GM12878 (cell line): Measurements from ENCODE around the gene PRKG1. TPM values are rescaled to one million over a fixed set of nuclear protein-coding genes. Genes with fewer than 3 reads are reported as not detected.
"Not testable (repeated sequence)": the region's sequence is repeated elsewhere in the genome, so short reads cannot be mapped to it uniquely, and the experiment has no call there.

Experiments
- ATAC-seq: fragments of 200-7000 bp; cut with Tn5 transposase; 3 replicates; pipeline ENCODE4 v1.9.1; 2020; ENCODE audit warnings: mild to moderate bottlenecking, moderate library complexity
- BruUV-seq: library from RNA; stranded (reverse); fragments of 400-500 nt; replicated peaks from 2 replicates; lab custom pipeline; 2021; lab: Mats Ljungman, UMichigan
- CTCF ChIA-PET: fragments of 300-600 bp; sonication (Branson Sonifier 250); formaldehyde crosslinking; extraction: SDS; loops from one replicate; lab custom pipeline; 2021; ENCODE audit warnings: inconsistent platforms; lab: Yijun Ruan, JAX
- POLR2A ChIA-PET: fragments of 350-600 bp; formaldehyde crosslinking; extraction: SDS; loops from one replicate; lab custom pipeline; 2021; ENCODE audit warnings: inconsistent platforms; lab: Charles Lee
- RAD21 ChIA-PET: fragments of 300-600 bp; sonication (Branson Sonifier 250); formaldehyde crosslinking; loops from one replicate; lab custom pipeline; 2023; ENCODE audit warnings: antibody characterized with exemption; ENCODE audit not compliant: unreplicated experiment; lab: Charles Lee
- SMC1A ChIA-PET: fragments of 300-600 bp; sonication (Branson Sonifier 250); formaldehyde crosslinking; loops from one replicate; lab custom pipeline; 2023; ENCODE audit not compliant: unreplicated experiment, uncharacterized antibody; lab: Charles Lee
- DNase-seq: peaks from one replicate; pipeline ENCODE4 v3.0.0-alpha.2; 2011; ENCODE audit warnings: low read depth, low spot score
- FAIRE-seq: peaks from 3 replicates; lab custom pipeline; 2011; peaks lifted over from hg19 to GRCh38; lab: Jason Lieb, UNC
- H2AFZ ChIP-seq: 2 replicates; pipeline ENCODE4 v1.6.0; 2011; ENCODE audit warnings: low read depth, low read length, control low read depth; ENCODE audit not compliant: control insufficient read depth
- H3K27ac ChIP-seq: 2 replicates; pipeline ENCODE4 v1.5.1; 2011; ENCODE audit warnings: control low read depth; ENCODE audit not compliant: control insufficient read depth, insufficient read depth
- H3K27me3 ChIP-seq, 2 experiments: replicated peaks in 1 of 2; 2 replicates each; pipeline versions ENCODE4 v1.6.0 to v1.6.1; 2011; ENCODE audit warnings: low read length in 1 of 2; ENCODE audit not compliant: control insufficient read depth in 2 of 2, insufficient read depth in 2 of 2
- H3K36me3 ChIP-seq, 2 experiments: 2 replicates each; pipeline ENCODE4 v1.5.1; 2011; ENCODE audit warnings: low read length in 1 of 2; ENCODE audit not compliant: control insufficient read depth in 2 of 2, insufficient read depth in 2 of 2
- H3K4me1 ChIP-seq: 2 replicates; pipeline ENCODE4 v1.6.1; 2011; ENCODE audit warnings: mild to moderate bottlenecking, low read length, moderate library complexity, mixed read lengths; ENCODE audit not compliant: control insufficient read depth, insufficient read depth
- H3K4me2 ChIP-seq: 2 replicates; pipeline ENCODE4 v1.6.0; 2011; ENCODE audit warnings: control low read depth; ENCODE audit not compliant: control insufficient read depth, insufficient read depth
- H3K4me3 ChIP-seq: fragments of 200-600 bp; sonication (generic); 2 replicates; pipeline ENCODE4 v1.5.1; 2016
- H3K79me2 ChIP-seq: 2 replicates; pipeline ENCODE4 v1.6.0; 2011; ENCODE audit warnings: low read length; ENCODE audit not compliant: control insufficient read depth, insufficient read depth
- H3K9ac ChIP-seq: 2 replicates; pipeline ENCODE4 v1.8.0; 2011; ENCODE audit warnings: low read length, control low read depth, mixed read lengths; ENCODE audit not compliant: control insufficient read depth, insufficient read depth
- H3K9me3 ChIP-seq: replicated peaks from 3 replicates; pipeline ENCODE4 v1.5.1; 2011; ENCODE audit warnings: mild to moderate bottlenecking, low read length; ENCODE audit not compliant: control insufficient read depth, insufficient read depth
- H4K20me1 ChIP-seq: 2 replicates; pipeline ENCODE4 v1.6.0; 2011; ENCODE audit not compliant: control insufficient read depth, insufficient read depth
- NFIC ChIP-seq: IDR thresholded peaks from 2 replicates; pipeline ENCODE4 v1.6.1; 2012; ENCODE audit warnings: low read depth, mild to moderate bottlenecking, inconsistent platforms, low read length, moderate library complexity
- WGBS: methylation state at CpG from one replicate; pipeline ENCODE4 v1.1.6; 2016; ENCODE audit warnings: low lambda C conversion rate; ENCODE audit not compliant: insufficient replicate concordance, insufficient coverage; ENCODE audit errors: missing lambda C conversion rate; 5-methylcytosine and 5-hydroxymethylcytosine counted together
- in situ Hi-C: fragments of 300-500 bp; cut with MboI; formaldehyde crosslinking; loops from 9 replicates; pipeline ENCODE4 v1.14.3; 2018; ENCODE audit warnings: mixed read lengths
- intact Hi-C: fragments of 100-400 bp; cut with micrococcal nuclease; formaldehyde crosslinking; loops from one replicate; pipeline ENCODE4 v1.14.2; 2022; ENCODE audit not compliant: unreplicated experiment
- polyA plus RNA-seq, 11 experiments: library from polyadenylated mRNA; depleted of rRNA in 4 of 11; unstranded in 6 of 11; stranded (reverse) in 5 of 11; fragments of >200 nt; fragmentation: Nextera tagmentation in 4 of 11; fragmentation: Illumina TruSeq in 1 of 11; extraction: Ambion mirVana in 4 of 11; extraction: Trizol in 1 of 11; gene quantifications; 1 replicate in 1 of 11; 2 replicates in 10 of 11; pipeline versions ENCODE4 v1.2.1 to v1.2.3, GENCODE V29; 2011 to 2016; ENCODE audit warnings: inconsistent platforms in 2 of 11, missing spikeins in 2 of 11, low read depth in 1 of 11
- total RNA-seq, 4 experiments: library from RNA; depleted of rRNA in 3 of 4; stranded (reverse); fragments of >200 nt in 3 of 4; fragmentation: Illumina TruSeq in 1 of 4; extraction: Trizol in 1 of 4; gene quantifications; 2 replicates each; pipeline versions ENCODE4 v1.2.1 to v1.2.3, GENCODE V29; 2013 to 2021

PRKG1 gene
- total and polyA plus RNA-seq, 10 of the 15 experiments (the other 5 are each of a cell fraction or from before 2014, with no cell fraction given), result 0.04 to 0.05 TPM; not detected in 8

DNA sequence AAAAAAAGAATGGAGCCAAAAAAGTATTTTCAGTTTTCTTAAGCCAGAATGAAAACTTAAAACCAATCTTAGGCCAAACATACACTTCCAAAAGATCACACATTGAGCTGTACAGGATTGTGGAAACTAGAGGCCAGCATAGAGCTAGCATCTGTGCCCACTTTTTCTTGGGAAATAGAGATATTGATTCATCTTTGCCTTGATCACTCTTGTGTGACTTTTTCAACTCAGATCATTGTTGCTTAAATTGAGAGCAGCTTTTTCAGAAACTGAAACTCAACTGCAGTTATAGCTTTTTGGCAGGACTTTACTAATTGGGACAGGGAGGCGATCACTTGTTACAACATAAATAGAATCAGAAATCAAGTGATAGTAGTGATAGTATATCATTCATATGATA lies 132.2 kb downstream of the PRKG1 start:
- ChIA-PET POLR2A (no interaction called here), RAD21 (no interaction called here), SMC1A (interaction anchor here (0.6 kb wide), 1 partner anchor 32 kb away, joined by 3 read pairs; no protein-coding TSS in a partner anchor), CTCF (no interaction called here)
- intact Hi-C loops, result no loop called here
- no peaks in the 10 kb centered on the region for H3K27me3 ChIP-seq
- H3K36me3 ChIP-seq, result no peaks in the 10 kb centered on the region
- no peak overlapping the region for H3K4me3 ChIP-seq
- ATAC-seq (no peak), DNase-seq (no peak), FAIRE-seq (no peak)
- 0% methylated on average over 1 of the region's 1 CpG for WGBS
- H3K79me2 ChIP-seq, result no peaks in the 10 kb centered on the region
- no peak overlapping the region for H2AFZ ChIP-seq
- no peak for TF ChIP-seq NFIC
- no peaks in the 10 kb centered on the region for H3K4me1 ChIP-seq
- in situ Hi-C loops, result no loop called here
- H3K4me2 ChIP-seq, result no peak overlapping the region
- no peaks in the 10 kb centered on the region for H3K9me3 ChIP-seq
- no peaks in the 10 kb centered on the region for H4K20me1 ChIP-seq
- BruUV-seq, result no TSS peak
- H3K27ac ChIP-seq, result no peak overlapping the region
- no peak overlapping the region for H3K9ac ChIP-seq

DNA sequence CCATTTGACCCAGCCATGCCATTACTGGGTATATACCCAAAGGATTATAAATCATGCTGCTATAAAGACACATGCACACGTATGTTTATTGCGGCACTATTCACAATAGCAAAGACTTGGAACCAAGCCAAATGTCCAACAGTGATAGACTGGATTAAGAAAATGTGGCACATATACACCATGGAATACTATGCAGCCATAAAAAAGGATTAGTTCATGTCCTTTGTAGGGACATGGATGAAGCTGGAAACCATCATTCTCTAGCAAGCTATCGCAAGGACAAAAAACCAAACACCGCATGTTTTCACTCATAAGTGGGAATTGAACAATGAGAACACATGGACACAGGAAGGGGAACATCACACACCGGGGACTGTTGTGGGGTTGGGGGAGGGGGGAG lies 138.7 kb downstream of the PRKG1 start:
- intact Hi-C loops, H3K4me2 ChIP-seq, BruUV-seq, FAIRE-seq, SMC1A ChIA-PET, H3K27me3 ChIP-seq, ATAC-seq, H3K9me3 ChIP-seq, H3K27ac ChIP-seq, CTCF ChIA-PET, POLR2A ChIA-PET, H4K20me1 ChIP-seq, H3K36me3 ChIP-seq, RAD21 ChIA-PET, in situ Hi-C loops, H3K79me2 ChIP-seq, DNase-seq, H3K9ac ChIP-seq, H2AFZ ChIP-seq, H3K4me1 ChIP-seq, H3K4me3 ChIP-seq: not testable (repeated sequence)
- 86% methylated on average over 2 of the region's 5 CpGs for WGBS
